Stimulated activated CD8-positive, alpha-beta memory T cell treated with anti-CD3 and anti-CD28 coated beads, Interleukin-4, amount 100 ng/mL, for 24 hours (primary cell): ENCODE measurements around the gene SDHA.

Experiments
- DNase-seq: peaks from one replicate; pipeline ENCODE4 v3.0.0-alpha.2; 2020; ENCODE audit warnings: low read depth

SDHA gene

DNA sequence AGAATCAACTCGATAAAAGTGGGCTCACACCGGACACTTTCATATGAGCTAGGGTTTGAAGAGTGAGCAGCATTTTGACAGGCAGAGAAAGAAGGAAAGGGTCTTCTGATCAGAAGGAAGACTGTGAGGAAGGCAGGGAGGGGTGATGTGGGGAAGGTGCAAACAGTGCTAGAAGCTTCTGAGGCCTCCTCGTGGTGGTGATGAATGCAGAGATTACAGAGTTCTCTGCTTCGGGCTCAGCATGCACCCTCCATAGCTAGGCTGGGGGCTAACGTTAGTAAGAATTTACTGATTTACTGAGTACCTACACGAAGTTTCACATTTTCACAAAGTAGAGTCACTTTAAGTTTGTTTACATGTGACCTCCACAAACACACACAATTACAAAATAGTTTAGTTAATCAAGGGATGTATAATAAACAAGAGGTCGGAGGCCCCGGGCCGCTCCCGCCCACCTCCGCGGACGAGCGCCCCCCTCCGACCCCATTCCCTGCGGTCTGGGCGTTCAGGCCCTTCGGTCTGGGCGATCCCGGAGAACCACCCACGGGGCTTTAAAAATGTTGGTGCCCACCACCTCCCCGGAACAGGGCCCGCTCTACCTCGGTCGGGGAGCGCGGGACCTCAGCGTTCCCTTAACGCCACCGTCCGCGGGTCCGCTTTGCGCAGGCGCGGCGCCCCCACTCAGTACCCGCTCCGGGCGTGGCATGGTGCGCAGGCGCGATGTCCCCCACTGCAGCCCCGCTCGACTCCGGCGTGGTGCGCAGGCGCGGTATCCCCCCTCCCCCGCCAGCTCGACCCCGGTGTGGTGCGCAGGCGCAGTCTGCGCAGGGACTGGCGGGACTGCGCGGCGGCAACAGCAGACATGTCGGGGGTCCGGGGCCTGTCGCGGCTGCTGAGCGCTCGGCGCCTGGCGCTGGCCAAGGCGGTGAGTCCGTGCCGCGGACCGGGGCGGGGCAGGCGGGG, at the start of gene SDHA, which contains the start of gene CCDC127:
Gene SDHA (plus strand): TSS at position 827 of the 963 bp plus-strand sequence. CDS start 36 bp downstream, at position 863.
Gene CCDC127 (minus strand): TSS at position 660 of the 963 bp plus-strand sequence. CDS start 1,304 bp downstream, outside the sequence.
- peak; percentile 97 for DNase-seq

GRCh38 chr5:169071-169727, 48.9 kb upstream of the SDHA start:
- DNase-seq = no peak

- DNase-seq = no peak
Observed at GRCh38 chr5:169728-170094, 48.4 kb upstream of the SDHA start.

DNA sequence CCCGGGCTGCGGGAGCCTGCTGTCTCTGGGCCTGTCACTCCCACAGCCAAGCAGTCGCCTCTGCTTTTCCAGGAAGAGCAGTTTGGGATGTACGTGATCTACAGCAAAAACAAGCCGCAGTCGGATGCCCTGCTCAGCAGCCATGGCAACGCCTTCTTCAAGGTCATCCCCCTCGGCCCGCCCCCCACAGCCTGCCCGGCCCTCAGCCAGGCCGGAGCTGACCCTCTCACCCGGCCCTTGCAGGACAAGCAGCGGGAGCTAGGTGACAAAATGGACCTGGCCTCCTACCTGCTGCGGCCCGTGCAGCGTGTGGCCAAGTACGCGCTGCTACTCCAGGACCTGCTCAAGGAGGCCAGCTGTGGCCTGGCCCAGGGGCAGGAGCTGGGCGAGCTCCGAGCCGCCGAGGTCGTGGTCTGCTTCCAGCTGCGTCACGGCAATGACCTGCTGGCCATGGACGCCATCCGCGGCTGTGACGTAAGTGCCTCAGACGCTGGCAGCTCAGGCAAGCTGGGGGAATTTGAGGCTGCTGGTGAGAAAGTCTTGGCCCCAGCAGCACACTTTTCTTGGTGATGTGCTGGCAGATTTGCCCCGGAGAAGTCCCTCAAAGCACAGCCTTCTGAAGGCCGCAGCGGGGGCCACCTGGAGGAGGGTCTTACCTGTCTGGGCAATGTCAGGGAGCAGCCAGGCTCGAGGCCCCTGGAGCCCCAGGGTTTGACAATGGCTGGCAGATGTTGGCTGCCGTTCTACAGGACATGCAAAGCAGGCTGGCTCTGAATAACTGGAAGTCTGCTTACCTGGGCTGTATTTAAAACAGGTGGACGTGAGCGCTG, 46.9 kb upstream of the SDHA start:
- DNase-seq = no peak

DNA sequence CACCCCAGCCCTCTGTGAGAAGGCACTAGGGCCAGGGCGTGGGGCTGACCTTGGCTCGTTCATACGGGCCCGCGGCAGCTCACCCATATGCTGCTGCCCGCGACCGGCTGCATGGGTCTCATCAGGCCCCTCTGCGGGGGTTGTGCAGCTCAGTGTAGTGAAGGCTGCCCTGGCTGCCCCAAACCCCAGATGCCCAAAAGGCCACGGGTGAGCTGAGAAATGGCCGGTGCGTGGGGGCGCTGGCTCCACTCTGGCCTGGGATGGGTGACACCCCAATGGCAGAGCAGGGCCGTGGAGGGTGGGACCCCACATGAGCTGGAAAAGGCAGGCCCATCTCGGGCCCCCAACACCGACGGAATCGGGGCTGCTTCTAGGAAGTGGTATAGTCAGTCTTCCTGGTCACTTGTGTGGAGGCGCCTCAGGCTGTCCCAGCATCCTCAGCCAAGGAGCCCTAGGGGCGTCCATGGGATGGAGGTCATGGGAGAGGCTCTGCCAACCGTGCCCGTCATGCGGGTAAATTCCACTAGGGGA, 46.3 kb upstream of the SDHA start:
- no peak for DNase-seq

- no peak for DNase-seq
Observed at GRCh38 chr5:172421-172820, 45.7 kb upstream of the SDHA start.

- DNase-seq = no peak
Observed at GRCh38 chr5:172841-173251, 45.3 kb upstream of the SDHA start.

DNA sequence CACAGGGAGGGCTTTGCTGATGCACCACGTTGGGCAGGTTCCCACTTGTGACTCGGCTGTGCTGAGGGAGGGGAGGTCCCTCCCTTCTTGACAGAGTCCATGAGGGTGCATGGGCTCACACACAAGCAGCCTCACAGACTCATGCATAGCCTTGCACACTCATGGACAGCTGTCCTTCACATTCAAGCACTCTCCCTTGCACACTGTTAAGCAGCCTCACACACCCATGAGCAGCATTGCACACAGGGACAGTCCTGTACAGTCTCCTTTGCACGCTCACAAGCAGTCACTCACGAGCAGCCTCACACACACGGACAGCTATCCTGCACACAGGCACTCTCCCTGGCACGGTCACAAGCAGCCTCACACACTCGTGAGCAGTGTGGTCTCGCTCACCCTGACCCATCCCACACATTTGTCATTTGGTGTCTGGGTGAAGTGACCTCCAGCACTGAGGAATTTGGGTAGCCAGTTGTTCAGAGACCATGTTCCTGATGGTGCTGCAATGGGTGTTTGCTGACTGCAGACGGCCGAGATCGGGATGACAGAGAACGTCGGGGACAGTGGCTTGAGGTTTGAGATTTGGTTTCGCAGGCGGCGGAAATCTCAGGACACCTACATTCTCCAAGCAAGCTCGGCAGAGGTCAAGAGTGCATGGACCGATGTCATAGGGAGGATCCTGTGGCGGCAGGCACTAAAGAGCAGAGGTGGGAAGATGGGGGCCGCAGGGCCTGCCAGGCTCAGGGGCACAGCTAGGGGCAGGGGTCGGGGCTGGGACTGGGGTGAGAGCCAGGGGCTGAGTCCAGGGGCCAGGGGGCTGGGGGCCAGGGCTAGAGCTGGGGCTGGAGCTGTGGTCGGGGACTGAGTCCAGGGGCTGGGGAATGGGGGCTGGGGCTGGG, 44.5 kb upstream of the SDHA start:
- DNase-seq = no peak

DNA sequence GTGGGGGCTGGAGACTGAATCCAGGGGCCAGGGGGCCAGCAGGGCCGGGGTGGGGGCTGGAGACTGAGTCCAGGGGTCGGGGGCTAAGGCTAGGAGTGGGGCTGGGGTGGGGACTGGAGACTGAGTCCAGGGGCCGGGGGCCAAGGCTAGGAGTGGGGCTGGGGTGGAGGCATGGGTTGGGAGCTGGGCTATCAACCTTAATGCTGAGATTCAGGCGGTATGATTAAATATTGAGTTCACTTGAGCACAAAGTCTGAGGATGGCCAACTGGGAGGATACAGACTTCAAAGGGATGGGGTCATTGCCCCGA, 43.9 kb upstream of the SDHA start:
- no peak for DNase-seq

GRCh38 chr5:174876-175465, 43.1 kb upstream of the SDHA start:
- DNase-seq = no peak

DNA sequence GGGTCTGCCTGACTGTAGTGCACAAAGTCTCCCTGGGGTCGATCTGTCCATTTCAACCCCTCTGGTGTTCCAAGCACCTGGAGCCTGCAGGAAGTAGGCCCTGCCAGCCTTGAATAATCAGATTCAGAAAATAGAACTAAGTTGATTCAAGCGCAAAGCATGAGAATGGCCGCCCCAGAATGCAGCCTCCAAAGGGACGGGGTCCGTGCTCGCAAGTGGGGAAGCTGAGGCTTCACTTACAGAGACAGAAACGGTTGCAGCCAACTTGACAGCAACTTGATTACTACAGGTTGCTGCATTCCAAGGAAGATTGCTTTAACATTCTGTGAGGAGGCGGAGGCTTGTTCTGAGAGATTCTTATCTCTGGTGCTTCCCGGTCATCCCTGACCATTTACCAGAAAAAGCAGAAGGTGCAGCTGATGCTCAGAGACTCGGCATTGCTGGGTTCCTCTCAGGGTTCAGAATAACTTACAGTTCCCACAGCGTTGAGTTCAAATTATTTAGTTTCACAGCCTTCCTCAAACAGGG, 41.8 kb upstream of the SDHA start:
- DNase-seq = no peak

- no peak for DNase-seq
Observed at GRCh38 chr5:178110-178509, 40.0 kb upstream of the SDHA start.

- DNase-seq = no peak
Observed at GRCh38 chr5:179401-179800, 38.7 kb upstream of the SDHA start.

DNA sequence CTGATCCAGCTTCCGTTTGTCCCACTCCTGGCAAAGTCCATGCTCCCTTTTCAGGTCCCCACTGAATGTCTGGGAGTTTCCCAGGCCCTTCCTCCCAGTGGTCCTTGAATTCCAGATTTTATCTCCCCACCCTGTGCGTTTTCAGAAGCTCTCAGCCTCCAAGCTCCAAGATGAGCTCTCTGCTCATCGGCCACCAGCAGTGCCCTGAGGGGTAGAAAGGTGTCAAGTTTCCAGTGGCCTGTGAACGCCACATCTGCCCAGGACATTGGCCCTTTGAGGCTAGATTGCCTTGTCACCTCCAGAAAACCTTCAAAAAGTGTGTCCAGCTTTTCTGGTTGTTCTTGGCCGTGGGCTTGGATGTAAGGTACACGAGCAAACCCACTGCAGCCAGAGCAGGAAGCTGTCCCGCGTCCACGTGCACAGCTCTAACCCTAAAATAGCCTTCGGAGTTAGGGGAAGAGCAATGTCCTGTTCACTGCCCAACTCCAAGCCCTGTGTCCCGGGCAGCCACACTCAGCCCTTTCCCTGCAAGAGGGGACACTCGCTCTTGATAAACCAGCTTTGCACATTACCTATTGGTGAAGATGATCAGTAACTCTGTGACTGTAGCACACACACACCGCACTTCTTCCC, 37.7 kb upstream of the SDHA start:
- no peak for DNase-seq

DNA sequence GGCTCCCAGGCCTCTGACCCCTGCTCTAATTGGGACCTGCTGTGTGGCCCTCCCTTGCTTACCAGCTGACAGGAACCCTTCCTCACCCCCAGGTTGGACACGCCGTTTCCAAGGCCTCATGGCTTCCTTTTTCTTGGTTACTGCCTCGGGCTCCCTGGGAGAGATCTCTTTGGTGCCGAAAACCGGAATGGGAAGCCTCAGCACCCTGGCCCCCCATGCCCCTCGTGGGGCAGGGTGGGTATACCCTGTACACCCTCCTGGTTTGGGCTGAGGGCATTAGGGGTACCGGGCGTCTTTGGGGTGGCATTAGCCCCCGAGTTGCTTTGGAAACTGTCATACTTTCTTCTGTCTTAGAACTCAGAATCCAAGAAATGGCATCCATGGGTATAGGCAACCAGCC, 37.0 kb upstream of the SDHA start:
- DNase-seq = no peak

- no peak for DNase-seq
Observed at GRCh38 chr5:181566-181965, 36.6 kb upstream of the SDHA start.

GRCh38 chr5:182126-182525, 36.0 kb upstream of the SDHA start:
- DNase-seq = no peak

- no peak for DNase-seq
Observed at GRCh38 chr5:184471-184870, 33.6 kb upstream of the SDHA start.

DNA sequence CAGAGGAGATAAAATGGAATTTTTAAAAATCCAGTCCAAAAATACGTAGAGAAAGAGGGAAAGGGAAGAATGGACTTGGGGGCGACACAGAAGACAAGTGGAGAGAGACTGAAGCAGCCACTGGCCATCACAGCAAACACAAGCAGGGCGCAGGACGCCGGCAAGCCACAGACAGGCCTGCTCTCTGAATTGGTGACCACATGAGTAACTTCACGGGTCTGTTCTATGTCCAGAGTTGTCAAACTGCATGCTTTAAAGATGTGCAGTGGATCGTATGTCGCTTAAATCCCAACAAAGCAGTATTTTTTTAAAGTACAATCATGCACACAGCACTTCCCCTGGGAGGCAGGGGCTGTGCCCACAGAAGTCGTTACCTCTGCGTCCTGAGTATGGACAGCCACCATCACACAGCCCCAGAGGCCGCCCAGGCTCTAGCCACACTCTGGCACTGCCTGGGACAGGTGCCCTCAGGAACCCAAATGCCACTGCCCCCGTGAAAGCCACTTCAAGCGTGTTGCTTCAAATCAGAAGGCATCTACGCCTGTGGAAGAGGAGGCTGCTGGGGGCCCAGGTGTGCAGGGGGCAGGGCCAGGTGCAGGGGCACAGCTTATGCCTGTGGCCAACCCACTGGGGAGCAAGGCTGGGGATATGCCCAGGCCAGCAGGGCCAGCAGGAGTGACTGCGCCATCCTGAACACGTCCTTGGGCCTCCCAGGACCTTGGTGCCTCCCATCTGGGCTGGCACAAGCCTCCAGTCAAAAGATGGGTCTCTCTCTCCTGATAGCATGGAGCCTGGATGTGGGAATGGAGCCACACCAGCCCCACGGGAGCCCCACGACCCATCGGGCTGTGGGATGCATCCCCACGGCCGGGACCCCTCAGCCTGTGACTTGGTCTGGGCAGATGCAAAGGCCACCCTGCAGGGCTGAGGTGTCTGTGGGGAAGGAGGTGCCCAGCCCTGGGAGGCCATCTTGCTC, 32.7 kb upstream of the SDHA start:
- no peak for DNase-seq
